Activated gamma-delta T cell treated with Interleukin-2 at 50 U/mL for 16 hours (primary cell): ENCODE measurements around the gene PTPRN2.

Experiments
- DNase-seq: peaks from one replicate; pipeline ENCODE4 v3.0.0-alpha.2; 2020

The PTPRN2 gene

DNA sequence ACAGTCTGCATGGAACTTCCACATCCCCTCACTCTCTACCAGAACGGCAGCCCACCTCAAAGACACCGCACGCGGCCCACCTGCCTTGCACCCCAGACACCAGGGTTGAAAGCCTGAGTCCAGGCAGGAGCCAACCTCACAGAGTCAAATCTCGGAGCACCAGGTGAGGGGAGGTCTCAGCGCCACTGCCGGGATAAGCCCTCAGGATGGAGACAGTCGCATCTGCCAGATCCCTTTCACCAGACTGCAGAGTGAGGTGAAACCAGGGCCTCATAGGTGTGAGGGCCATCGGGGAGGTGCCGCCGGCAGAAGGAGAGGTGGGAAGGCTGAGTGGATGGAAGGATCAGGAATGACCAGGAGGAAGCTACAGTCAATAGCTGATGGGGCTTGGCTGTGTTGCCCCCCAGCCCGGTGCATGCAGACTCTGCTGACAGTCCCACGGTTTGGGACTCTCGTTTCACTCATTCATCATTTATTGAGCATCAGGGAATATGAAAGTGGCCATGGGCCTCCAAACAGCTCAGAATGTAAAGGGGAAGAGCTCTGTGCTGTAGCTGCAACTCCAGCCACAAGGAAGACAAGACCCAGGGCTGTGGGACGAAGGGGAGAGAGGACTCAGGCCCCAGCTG, 315.0 kb downstream of the PTPRN2 start:
- no peak for DNase-seq

DNA sequence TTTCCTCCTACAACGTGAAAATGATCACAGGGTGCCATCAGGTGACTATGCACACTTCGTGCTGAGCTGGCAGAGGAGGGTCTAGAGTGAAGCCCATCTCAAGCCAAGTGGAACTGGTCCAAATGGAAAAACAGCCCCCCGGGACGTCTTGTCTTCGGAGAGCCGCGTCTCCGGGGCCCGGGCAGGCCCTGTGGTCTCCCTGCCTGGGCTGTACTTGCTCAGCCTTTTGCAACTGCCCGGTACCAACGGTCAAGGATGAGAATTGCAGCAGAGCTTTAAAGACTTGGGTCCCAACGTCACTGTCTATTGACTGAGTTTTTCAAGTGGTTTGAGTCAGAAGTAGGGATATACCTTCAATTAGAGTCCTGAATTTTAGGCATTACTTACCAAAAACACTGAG, 315.5 kb downstream of the PTPRN2 start:
- DNase-seq = no peak

DNA sequence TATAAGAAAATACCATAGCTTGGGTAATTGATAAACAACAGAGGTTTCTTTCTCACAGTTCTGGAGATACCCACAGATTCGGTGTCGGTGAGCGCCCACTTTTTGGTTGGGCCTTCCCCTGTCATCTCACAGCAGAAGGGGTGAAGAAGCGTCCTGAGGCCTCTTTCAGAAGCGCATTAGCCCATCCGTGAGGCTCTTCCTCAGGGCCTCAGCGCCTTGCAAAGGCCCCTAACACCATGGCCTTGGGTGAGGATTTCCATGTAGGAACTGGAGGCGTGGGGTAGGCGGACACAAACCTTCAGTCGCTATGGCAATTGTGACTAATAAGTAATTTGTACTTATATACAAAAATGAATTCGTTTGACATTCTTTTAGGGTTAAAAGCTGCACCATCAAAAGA, 316.0 kb downstream of the PTPRN2 start:
- DNase-seq = no peak

DNA sequence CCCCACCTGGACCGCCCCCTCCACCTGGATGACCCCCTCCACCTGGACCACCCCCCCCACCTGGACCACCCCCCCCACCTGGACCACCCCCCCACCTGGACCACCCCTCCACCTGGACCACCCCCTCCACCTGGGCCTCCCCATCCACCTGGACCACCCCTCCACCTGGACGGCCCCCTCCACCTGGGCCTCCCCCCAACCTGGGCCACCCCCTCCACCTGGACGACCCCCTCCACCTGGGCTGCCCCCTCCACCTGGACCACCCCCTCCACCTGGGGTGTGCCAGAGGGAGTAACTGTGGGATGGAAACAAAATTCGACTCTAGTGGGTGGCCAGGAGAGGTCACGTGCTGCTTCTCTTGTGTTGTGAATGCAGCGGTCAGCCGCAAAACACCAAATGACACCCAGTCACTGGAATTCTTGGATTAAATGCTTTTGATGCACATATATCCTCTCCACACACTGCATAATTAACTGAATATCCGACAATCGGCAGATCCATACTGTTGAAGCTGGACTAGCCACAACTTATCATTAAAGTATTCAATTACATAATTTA, 316.7 kb downstream of the PTPRN2 start:
- DNase-seq = no peak

- no peak for DNase-seq
Measured at GRCh38 chr7:158270106-158270775, 317.4 kb downstream of the PTPRN2 start.

- no peak for DNase-seq
Measured at GRCh38 chr7:158268816-158269535, 318.6 kb downstream of the PTPRN2 start.

- no peak for DNase-seq
Measured at GRCh38 chr7:158267742-158268435, 319.7 kb downstream of the PTPRN2 start.

- DNase-seq = no peak
Measured at GRCh38 chr7:158266817-158267741, 320.5 kb downstream of the PTPRN2 start.

DNA sequence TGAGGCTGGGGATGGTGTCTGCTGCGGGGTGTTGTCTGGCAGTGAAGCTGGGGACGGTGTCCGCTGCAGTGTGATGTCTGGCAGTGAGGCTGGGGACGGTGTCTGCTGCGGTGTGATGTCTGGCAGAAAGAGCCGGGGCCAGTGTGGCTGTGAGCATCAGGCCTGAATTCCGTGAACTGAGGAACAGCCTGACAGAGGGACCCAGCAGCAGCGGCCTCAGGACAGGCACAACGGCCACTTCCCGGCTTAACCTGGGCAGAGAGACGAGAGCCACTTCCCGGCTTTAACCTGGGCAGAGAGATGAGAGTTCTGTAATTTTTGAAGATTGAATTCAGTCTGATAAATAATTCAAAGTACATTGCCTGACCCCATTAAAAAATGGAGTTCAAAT, 321.2 kb downstream of the PTPRN2 start:
- no peak for DNase-seq

DNA sequence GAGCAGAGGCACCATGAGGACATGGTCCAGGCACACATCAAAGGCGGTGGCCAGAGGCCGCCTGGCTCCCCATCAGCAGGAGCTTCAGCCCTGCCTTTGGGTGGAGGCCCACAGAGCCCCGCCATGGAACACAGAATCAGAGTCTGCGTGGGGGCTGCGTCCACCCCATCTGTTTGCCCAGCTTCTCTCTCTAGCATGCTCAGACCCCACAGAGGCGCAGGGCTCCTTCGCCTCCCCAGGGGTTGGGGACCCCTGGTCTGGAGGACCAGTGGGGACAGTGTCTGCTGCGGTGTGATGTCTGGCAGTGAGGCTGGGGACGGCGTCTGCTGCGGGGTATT, 321.9 kb downstream of the PTPRN2 start:
- DNase-seq = no peak

DNA sequence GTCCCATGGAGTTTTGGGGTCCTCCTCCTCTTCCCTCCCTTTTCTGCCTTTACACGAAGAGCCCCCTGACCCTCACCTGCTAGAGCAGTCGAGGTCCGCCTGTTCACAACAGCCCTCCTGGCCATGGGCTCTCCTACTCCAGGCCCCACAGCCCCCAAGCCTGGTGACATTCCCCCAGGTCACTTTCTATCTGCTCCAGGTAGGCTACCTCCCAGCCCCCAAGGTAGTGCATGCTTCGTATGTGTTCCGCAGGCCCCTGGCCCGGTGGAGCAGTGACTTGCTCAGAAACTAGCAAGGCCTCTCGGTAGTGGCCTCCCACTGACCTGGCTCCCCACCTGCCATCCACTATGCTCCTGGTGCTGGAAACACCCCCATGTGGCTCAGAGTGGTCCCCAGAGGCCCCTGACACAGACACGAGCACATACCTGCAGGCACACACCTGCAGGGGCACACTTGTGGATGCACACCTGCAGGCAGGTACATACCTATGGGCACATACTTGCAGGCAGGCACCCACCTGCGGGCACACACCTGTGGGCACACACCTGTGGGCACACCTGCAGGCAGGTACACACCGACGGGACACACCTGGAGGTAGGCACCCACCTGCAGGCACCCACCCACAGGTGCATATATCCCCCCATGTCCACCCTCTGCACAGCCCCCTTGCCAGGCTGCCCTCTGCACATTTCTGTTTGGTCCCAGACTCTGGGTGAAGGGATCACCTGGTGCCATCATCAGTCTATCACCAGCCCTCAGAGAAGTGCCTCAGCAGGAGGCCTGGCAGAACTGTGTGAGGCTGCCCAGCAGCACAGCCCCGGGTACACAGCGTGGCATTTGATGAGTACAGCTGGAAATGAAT, 322.5 kb downstream of the PTPRN2 start:
- no peak for DNase-seq

DNA sequence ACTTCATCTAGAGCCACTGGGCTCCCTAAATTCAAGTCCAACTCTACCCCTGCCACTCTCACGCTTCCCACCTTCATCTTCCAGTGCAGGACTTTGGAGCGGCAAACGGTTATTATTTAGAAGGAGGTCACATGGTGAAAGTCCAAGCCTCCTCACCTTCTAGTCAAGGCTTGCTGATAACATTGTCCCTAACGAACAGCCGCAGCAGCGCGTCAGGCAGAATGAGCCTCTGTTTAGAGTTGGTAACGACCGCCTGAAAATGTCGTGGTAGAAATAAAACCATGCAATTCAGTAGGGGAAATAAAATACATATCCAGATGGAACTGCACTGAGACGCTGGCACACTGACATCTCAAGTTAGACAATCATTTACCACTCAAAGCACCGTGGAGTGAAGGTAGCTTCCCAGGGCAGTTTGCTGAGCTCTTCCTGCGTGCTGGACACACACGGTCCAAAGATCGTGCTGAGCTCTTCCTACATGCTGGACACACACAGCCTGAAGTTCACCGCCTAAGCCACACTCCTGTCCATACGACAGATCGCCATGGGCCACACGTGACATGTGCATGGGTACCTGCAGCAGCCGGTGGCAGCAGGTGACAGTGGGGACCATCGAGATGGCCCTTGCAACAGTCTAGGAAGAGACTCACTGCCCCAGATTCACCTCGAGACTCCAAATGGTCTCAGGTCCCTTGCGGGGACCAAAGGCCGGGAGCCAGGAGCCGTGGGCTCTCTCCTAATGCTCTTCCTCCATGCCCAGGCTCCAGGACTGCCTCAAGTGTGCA, 323.5 kb downstream of the PTPRN2 start:
- DNase-seq = no peak

- DNase-seq = no peak
Measured at GRCh38 chr7:158263110-158263963, 324.3 kb downstream of the PTPRN2 start.

DNA sequence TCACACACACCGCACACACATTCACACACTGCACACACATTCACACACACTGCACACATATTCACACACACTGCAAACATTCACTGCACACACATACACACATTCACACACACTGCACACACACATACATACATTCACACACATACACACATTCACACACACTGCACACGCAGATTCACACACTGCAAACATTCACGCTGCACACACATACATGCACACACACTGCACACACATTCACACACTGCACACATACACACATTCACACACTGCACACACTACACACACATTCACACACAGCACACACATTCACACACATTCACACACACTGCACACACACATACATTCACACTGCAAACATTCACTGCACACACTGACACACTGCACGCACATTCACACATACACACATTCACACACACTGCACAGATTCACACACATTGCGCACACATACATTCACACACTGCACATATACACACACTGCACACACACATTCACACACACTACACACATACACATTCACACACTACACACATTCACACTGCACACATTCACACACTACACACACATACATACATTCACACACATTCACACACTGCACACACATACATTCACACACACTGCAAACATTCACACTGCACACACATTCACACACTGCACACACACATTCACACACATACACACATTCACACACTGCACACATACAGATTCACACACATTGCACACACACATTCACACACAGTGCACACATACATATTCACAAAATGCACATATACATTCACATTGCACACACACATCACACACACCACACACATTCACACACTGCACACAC, 325.1 kb downstream of the PTPRN2 start:
- no peak for DNase-seq

GRCh38 chr7:158261362-158262235, 326.0 kb downstream of the PTPRN2 start:
- DNase-seq = no peak

GRCh38 chr7:158260567-158261361, 326.9 kb downstream of the PTPRN2 start:
- DNase-seq = no peak
